Measurements from ENCODE around the gene SORBS1.

SORBS1 gene

GRCh38 chr10:95456516-95456915, 104.7 kb downstream of the SORBS1 start:
- DNase-seq, result no peak

- DNase-seq, result no peak
These were observed 106.2 kb downstream of the SORBS1 start for GRCh38 chr10:95454940-95455339.

- no peak for DNase-seq
These were observed 106.8 kb downstream of the SORBS1 start for GRCh38 chr10:95454356-95454755.

- no peak for DNase-seq
These were observed 109.3 kb downstream of the SORBS1 start for GRCh38 chr10:95451568-95452524.

- DNase-seq, result no peak
These were observed 110.0 kb downstream of the SORBS1 start for GRCh38 chr10:95451150-95451549.

- no peak for DNase-seq
These were observed 111.0 kb downstream of the SORBS1 start for GRCh38 chr10:95450188-95450587.

GRCh38 chr10:95447685-95448084, 113.5 kb downstream of the SORBS1 start:
- DNase-seq, result no peak

GRCh38 chr10:95445837-95446486, 115.2 kb downstream of the SORBS1 start:
- DNase-seq, result no peak

GRCh38 chr10:95445223-95445836, 115.8 kb downstream of the SORBS1 start:
- DNase-seq, result no peak

GRCh38 chr10:95444792-95445191, 116.4 kb downstream of the SORBS1 start:
- no peak for DNase-seq

- no peak for DNase-seq
These were observed 117.5 kb downstream of the SORBS1 start for GRCh38 chr10:95443636-95444035.

- DNase-seq, result no peak
These were observed 118.8 kb downstream of the SORBS1 start for GRCh38 chr10:95442341-95442740.

GRCh38 chr10:95441547-95441923, 119.6 kb downstream of the SORBS1 start:
- no peak for DNase-seq

GRCh38 chr10:95440756-95441546, 120.2 kb downstream of the SORBS1 start:
- no peak for DNase-seq

- no peak for DNase-seq
These were observed 121.0 kb downstream of the SORBS1 start for GRCh38 chr10:95440038-95440725.

GRCh38 chr10:95438781-95439180, 122.4 kb downstream of the SORBS1 start:
- DNase-seq, result no peak

GRCh38 chr10:95437669-95438068, 123.5 kb downstream of the SORBS1 start:
- DNase-seq, result no peak

GRCh38 chr10:95435548-95436279, 125.5 kb downstream of the SORBS1 start:
- DNase-seq, result no peak

- no peak for DNase-seq
These were observed 126.6 kb downstream of the SORBS1 start for GRCh38 chr10:95434583-95434982.

- no peak for DNase-seq
These were observed 129.2 kb downstream of the SORBS1 start for GRCh38 chr10:95431900-95432342.

GRCh38 chr10:95430231-95430951, 130.8 kb downstream of the SORBS1 start:
- DNase-seq, result peak; percentile 16
